GM19468 (cell line): Measurements from ENCODE around the gene CFAP46.

Source experiments
- ATAC-seq: cut with Tn5 transposase; IDR thresholded peaks from one replicate; pipeline ENCODE4 v1.9.1; 2021; ENCODE audit warnings: mild to moderate bottlenecking, moderate library complexity, moderate number of reproducible peaks; ENCODE audit not compliant: unreplicated experiment; ENCODE audit errors: extremely low read depth

CFAP46 gene

GRCh38 chr10:132872658-132873057 is 69.7 kb downstream of the CFAP46 start:
- no peak for ATAC-seq

GRCh38 chr10:132870426-132870825 is 71.9 kb downstream of the CFAP46 start:
- no peak for ATAC-seq

- no peak for ATAC-seq
Measured at GRCh38 chr10:132869621-132870020, 72.7 kb downstream of the CFAP46 start.

- ATAC-seq, result no peak
Measured at GRCh38 chr10:132868995-132869394, 73.4 kb downstream of the CFAP46 start.

GRCh38 chr10:132867801-132868644 is 74.3 kb downstream of the CFAP46 start:
- ATAC-seq, result no peak

- ATAC-seq, result no peak
Measured at GRCh38 chr10:132866601-132867381, 75.6 kb downstream of the CFAP46 start.

- ATAC-seq, result no peak
Measured at GRCh38 chr10:132865851-132866600, 76.3 kb downstream of the CFAP46 start.

GRCh38 chr10:132865171-132865631 is 77.2 kb downstream of the CFAP46 start:
- ATAC-seq, result no peak

GRCh38 chr10:132862485-132863420 is 79.6 kb downstream of the CFAP46 start:
- no peak for ATAC-seq

GRCh38 chr10:132861884-132862461 is 80.4 kb downstream of the CFAP46 start:
- ATAC-seq, result no peak

GRCh38 chr10:132861116-132861691 is 81.2 kb downstream of the CFAP46 start:
- ATAC-seq, result no peak

- ATAC-seq, result no peak
Measured at GRCh38 chr10:132860532-132860931, 81.8 kb downstream of the CFAP46 start.

- ATAC-seq, result no peak
Measured at GRCh38 chr10:132859084-132859855, 83.1 kb downstream of the CFAP46 start.

- no peak for ATAC-seq
Measured at GRCh38 chr10:132858121-132859081, 84.0 kb downstream of the CFAP46 start.

- ATAC-seq, result no peak
Measured at GRCh38 chr10:132856869-132857524, 85.4 kb downstream of the CFAP46 start.

- ATAC-seq, result no peak
Measured at GRCh38 chr10:132855889-132856288, 86.5 kb downstream of the CFAP46 start.
